GM21360 (cell line): ENCODE data around the gene RPL13.
"Not testable (repeated sequence)": the region's sequence is repeated elsewhere in the genome, so short reads cannot be mapped to it uniquely, and the experiment has no call there.

Experiments used
- ATAC-seq: cut with Tn5 transposase; IDR thresholded peaks from one replicate; pipeline ENCODE4 v1.9.1; 2021; ENCODE audit warnings: mild to moderate bottlenecking, moderate library complexity; ENCODE audit not compliant: unreplicated experiment

RPL13 gene

DNA sequence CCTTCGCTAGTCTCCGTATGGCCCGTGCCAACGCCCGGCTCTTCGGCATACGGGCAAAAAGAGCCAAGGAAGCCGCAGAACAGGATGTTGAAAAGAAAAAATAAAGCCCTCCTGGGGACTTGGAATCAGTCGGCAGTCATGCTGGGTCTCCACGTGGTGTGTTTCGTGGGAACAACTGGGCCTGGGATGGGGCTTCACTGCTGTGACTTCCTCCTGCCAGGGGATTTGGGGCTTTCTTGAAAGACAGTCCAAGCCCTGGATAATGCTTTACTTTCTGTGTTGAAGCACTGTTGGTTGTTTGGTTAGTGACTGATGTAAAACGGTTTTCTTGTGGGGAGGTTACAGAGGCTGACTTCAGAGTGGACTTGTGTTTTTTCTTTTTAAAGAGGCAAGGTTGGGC is 2.5 kb downstream of the RPL13 start:
- no peak for ATAC-seq

DNA sequence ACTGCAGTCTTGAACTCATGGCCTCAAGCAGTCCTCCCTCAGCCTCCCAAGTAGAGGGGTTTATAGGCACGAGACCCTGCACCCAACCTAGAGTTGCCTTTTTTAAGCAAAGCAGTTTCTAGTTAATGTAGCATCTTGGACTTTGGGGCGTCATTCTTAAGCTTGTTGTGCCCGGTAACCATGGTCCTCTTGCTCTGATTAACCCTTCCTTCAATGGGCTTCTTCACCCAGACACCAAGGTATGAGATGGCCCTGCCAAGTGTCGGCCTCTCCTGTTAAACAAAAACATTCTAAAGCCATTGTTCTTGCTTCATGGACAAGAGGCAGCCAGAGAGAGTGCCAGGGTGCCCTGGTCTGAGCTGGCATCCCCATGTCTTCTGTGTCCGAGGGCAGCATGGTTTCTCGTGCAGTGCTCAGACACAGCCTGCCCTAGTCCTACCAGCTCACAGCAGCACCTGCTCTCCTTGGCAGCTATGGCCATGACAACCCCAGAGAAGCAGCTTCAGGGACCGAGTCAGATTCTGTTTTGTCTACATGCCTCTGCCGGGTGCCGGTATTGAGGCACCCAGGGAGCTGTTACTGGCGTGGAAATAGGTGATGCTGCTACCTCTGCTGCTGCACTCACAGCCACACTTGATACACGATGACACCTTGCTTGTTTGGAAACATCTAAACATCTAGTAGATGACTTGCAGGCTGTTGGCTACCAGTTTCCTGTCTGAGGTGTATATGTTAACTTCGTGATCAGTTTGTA is 3.3 kb downstream of the RPL13 start:
- no peak for ATAC-seq

DNA sequence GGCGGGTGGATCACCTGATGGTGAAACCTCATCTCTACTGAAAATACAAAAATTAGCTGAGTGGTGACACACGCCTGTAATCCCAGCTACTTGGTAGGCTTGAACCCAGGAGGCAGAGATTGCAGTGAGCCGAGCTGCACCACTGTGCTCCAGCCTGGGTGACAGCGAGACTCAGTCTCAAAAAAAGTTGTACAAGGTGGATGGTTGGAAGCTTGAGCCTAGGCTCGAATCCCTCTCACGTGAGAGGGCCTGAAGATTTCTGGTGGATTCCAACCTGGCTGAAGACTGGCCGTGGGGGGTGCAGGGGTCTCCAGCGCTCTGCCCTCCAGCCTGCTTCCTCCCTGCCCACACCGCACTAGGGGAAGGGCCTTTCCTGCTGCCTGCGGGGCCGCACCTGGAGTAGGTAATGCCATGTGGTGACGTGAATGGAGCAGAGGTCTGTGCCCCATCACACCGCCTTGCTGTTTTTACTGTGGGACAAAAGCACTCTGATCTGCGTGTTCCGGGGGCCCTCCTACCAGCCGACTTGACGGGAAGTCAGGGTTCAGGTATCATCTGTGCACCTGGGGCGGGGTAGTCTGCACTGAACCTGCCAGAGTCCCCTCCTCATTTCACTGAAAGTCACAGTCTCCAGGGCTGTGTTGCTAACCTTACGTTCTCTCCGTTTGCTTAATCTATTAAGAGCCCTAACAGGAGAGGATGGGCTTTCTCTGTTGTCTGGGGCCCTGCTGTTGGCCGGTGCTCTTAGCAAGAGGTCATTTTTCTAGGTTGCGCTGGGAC is 4.2 kb downstream of the RPL13 start:
- ATAC-seq = no peak

DNA sequence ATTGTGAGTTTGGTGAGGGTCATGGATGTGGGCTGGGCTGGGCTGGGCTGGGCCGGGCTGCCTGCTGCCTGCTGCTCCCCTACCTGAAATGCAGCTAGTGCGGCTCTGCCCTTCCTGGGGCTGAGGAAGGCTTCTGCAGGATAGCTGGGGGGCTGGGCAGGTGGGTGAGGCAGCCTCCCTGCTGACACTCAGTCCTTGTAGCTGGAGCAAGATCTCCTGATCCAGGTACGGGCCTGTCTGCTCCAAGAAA is 4.7 kb downstream of the RPL13 start:
- no peak for ATAC-seq

DNA sequence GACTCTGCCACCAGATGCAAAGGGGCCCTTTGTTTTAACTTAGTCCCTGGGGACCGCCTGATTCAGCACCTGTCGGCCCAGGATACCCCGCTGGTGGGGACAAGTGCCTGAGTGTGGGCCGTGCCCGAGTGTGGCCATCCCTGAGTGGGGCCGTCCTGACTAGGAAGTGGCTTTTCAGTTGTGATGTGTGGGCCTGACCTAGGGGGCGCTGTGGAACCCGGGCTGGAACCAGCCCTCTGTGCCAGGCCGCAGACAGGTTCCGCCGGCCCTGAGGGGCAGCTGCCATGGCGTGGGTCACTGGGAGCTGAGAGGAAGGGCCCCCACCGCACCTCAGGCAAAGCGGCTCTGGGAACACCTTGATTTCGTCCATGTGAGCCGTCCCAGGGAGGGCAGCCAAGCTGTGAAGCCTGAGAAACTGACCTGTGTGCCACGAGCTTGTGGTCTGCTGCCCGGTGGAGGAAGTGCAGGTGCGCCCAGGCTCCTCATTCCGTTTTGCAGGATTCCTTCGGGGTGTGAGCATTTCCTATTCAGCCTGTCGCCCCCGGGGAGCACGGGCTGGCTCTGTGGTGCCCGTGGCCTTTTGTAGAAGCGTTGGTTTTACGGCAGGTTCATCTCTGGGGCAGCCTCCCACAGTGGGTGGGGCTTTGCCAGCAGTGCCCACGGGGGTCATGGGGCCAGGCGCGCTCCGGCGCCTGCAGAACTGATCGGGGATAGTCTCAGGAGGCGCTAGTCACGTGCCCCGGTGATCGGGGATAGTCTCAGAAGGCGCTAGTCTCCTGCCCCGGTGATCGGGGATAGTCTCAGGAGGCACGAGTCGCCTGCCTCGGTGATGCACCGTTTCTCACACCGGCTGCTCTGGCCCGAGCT is 5.3 kb downstream of the RPL13 start:
- ATAC-seq = no peak

DNA sequence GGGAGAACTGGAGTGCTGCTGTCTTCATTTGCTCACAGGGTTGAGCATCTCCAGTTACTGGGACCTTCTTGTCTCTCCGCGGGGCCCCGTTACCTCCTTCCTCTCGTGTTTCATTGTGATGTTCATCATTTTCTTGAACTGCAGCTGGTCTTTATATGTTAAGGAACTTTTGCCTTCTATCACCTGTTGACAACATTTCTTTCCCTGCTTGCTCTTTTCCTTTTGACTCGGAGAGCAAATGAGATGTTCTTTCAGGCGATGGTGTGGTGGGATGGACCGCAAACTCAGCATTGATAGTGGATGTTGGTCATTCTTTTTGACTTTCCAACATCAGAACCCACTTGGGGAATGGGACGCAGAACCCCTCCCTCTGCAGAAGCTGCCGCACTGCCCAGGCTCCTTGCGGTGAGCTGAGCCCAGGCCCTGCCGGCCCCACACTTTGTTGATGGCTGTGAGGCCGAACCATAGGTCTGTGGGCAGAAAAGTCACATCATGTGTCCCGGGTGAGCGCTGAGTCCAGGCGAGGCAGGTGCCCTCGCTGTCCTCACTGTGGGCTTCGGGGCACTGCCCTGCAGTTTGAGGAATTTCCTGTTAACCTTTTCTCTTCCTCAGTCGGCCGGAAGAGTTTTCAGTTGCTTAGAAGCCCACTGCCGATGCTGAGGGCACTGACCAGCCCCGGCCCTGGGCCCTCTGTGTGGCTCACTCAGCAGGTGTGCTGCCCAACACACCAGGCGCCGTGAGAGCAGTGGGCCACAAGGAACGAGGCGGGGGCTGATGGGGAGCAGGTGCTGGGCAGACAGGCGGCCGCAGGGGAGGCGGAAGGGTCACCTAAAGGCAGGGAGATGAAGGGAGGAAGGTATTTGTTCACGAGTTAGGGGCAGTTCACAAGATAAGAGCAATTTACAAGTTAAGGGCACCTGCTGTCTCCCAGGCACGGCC is 7.4 kb downstream of the RPL13 start:
- ATAC-seq = no peak

DNA sequence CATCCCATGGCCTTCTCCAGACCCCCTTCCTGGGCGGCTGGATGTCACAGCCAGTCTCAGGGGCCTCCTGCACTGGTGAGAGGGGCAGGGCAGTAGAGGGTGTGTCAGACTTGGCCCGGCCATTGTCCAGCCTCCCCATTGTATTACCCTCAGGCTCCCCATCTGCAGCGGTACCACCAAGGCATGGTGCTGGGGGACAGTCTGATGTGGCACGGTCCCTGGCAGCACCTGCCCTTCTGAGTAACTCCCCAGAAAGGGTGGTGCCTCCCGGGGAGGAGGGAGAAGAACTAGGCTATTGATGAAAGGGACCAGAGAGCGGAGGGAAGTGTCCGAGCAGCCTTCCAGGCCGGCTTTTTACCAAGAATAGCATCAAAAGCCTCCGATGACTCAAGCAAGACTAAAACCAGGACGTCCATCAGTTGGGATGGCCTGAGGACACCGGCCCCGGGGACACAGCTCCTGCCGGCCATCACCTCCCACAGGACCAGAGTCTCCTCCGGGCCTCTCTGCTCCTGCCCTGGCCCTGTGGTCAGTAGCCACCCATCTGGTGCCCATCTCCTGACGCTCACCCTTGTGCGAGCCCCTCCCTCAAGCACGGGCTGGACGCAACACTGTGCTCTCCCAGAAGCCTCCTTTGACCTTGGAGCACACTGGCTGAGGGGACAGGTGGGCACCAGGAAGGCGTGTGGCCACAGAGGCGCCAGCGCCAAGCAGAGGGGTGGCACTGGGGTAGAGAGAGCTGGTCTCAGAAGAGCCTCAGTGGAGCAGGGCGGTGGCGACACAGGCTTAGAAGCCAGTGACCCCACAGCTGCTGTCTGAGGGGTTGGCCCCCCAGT is 9.2 kb downstream of the RPL13 start:
- no peak for ATAC-seq

DNA sequence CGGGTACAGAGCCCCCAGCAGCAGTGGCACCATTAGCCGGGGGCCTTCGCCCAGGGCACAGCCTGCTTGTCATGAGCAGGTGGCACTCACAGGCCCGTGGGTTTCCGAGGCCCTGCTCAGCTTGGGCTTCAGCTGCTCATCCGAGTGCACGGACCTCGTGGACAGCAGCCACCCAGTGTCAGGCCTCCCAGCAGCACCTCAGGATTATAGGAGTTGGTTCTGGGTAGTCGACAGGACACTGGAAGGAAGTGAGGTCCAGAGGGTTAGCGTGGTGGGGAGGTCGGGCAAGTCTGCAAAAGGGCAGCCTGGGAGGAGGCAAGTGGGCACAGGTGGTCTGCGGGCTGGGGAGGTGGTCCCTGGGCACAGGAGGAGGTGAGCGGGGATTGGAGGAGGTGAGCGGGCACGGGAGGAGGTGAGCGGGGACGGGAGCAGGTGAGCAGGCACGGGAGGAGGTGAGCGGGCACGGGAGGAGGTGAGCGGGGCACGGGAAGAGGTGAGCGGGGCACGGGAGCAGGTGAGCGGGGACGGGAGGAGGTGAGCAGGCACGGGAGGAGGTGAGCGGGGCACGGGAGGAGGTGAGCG is 10.0 kb downstream of the RPL13 start:
- no peak for ATAC-seq

DNA sequence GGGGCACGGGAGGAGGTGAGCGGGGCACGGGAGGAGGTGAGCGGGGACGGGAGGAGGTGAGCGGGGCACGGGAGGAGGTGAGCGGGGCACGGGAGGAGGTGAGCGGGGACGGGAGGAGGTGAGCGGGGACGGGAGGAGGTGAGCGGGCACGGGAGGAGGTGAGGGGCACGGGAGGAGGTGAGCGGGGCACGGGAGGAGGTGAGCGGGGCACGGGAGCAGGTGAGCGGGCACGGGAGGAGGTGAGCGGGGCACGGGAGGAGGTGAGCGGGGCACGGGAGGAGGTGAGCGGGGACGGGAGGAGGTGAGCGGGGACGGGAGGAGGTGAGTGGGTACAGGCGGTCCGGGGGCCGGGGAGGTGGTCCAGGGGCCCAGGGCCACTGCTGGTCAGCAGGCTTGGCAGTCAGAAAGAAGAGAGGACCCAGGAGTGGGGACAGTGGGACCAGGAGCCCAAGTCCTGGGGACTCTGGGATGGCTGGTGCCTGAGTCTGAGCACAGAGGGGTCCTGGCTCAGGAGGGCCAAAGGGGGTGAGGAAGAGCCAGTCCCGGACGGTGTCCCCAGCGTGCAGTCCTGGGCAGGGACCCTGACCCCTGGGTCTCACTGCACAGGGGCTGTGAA is 10.6 kb downstream of the RPL13 start:
- ATAC-seq = not testable (repeated sequence)

DNA sequence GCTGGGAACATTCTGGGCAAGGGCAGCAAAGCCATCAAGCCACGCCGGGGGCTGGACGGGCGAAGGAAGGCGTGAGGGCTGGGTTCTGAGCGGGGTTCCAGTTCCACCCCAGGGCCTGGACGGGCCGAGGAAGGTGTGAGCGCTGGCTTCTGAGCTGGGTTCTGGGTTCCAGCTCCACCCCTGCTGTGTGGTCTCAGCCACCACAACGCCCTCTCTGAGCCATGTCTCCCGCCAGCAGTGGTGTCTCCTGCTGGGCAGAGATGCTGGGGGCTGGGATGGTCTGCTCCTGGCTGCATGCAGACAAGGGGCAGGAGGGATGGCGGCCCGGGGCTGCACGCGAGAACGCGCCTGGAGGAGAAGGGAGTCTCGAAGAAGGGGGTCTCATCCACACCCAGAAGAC is 11.2 kb downstream of the RPL13 start:
- no peak for ATAC-seq

DNA sequence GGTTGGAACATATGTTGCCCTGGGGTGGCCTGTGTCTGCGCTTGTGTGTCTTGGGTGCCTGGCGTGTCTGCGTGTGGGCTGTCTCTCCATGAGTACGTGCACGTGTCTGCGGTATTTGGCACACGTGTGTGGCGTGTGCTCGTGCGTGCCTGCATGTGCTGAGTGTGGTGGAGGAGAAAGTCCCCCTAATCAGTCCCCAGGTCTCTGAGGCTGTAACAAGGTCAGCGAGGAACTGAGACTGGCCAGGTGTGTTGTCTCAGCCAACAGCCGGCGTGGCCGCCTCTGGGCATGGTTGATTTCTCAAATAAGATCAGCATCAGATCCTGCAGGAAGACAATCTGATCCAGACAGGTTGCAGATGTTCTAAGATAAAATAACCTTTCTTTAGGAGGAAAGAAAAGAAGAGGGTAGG is 11.6 kb downstream of the RPL13 start:
- ATAC-seq = no peak

DNA sequence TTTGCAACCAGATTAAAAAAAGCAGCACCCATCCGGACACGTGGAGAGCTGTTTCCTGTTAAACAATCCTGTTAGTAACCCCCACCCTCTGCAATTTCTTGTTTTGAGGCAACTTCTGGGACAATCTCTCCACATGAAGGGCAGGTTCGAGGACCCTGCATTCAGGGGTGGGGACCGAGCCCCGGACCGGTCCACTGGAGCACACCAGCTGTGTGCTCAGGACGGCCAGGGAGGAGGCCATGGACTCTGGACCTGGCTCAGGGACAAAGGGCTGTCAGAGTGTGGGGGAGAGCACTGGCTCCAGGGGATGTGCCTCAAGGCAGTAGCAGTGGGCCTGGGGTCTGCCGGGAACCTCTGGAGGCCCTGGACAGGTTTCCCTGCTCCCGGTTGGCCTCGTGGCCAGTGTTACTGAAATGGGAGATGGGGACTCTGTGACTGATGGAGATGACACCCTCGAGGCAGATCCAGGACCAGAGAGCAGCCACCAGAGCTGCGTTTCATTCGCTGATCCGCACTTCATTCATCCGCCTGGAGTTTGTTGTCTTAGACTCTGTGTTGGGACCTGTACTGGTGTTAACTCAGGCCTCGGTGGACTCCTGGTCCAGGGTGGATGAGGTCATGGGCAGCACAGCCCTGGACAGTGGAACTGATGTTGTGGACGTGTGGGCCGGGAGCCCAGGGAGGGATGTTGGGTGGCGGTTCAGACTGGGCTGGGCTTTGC is 12.2 kb downstream of the RPL13 start:
- ATAC-seq = no peak

DNA sequence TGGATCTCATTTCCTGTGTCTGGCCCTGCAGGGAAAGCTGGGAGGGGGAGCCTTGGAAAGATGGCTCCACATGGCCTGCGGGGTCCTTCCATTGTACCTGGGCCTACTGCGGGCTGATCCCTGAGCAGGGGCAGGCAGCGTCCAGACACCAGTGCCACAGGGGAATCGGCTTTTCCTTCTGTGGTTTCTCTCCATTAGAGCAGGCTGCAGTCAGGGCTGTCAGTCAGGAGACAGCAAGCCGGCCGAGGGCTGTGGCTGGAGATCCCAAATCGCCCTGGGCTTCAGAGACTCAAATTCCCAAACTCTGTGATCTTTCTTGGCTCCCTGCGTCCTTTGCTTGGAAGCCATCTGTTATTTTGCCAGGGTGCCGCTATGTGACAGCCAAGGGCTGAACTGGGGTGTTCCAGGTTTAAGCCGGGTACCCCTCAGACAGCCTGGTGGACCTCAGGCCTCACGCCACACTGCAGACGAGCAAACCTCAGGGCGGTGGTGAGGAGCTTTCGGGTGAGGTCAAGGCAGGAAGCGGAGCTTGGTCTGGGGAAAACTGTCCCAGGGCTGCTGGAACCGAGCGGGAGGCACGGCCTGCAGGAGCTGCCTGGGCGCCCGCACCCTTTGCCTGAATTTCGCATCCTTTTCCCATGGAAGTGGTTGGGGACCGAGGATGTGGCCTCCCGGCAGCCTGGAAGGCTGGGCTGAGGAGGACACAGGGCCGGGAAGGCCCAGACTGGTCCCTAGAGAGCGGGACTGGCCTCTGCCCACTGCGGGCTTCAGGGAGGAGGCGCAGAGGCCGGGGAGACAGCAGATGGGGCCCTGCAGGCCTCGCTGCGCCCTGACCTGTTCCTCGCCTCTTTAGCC is 13.6 kb downstream of the RPL13 start:
- no peak for ATAC-seq

DNA sequence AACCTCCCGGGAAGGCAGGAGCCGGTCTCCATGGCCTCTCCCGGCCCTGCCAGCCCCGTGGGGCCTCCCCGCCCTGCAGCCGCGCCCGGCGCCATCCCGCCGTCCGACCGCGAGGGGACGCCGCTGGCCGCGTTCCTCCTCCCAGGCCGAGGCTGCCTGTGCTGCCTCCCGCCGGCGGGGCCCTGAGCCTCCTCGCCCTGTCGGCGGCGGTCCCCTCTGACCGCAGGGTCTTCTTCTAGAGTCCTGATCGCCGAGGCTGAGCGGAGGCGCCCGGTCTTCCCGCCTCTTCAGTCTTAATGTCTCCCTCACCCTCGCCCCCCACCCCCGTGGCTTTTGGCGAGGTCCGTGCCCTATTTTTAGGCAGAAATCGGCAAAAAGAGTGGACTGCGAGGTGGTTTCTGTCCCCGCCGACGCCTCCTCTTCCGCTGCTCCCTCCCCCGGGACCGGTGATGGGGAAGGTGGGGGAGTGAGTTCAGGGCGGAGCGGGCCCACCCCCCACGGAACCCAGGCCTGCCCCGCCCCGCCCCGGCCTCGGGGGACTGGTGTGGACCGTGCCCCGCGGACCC is 14.3 kb downstream of the RPL13 start:
- ATAC-seq = peak; percentile 43

DNA sequence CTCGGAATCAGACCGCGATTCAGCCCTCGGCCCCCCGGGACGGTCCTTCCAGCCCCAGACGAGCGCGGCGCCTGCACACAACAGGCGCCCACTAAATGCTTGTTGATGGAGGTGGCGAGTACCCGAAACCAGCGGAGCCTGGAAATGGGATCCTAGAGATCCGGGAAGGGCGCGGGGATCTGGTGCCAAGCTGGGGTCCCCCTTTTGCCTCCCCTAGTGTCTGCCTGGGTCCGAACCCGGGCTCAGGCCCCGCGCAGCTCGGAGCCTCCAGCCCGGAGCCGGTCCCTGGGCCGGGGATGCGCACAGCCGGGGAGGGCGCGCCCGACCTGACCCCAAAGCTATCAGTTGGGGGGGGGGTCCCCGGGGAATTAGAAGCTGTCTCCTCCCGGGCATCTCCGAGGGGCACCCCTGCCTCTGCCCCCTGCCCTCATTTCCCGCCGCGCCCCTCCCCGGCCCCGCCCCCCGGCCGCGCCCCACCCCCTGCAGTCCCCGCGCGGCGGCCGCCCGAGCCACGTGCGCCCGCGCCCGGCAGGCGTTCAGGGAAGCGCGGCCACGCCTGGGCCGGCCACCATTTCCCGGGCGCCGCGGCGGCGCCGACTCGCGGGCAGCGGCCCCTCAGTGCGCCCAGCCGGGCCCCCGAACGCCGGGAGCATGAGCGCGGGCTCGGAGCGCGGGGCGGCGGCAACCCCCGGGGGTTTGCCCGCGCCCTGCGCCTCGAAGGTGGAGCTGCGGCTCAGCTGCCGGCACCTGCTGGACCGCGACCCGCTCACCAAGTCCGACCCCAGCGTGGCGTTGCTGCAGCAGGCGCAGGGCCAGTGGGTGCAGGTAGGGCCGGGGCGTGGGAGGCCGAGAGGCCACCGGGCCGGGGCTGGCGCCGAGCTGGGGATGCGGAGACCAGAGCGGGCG is 15.0 kb downstream of the RPL13 start, which contains the start of gene CPNE7:
CPNE7 (plus strand) TSS at position 512 of the 906 bp plus-strand sequence; CDS start at position 652, 140 bp downstream.
- peak; percentile 18 for ATAC-seq
